Mammary epithelial cell (primary cell): ENCODE results near the gene AMPD1.

Experiments
- EZH2 ChIP-seq: IDR thresholded peaks from 2 replicates; pipeline ENCODE4 v1.6.1; 2012; ENCODE audit warnings: low read length, inconsistent platforms, borderline replicate concordance
- TF ChIP-seq, protein P1 (sequence below), 2 donors: IDR thresholded peaks in 1 of 2; conservative IDR thresholded peaks in 1 of 2; 2 replicates each; pipeline ENCODE4 v1.5.1; 2011 to 2012; ENCODE audit warnings: inconsistent platforms in 2 of 2, low read length in 2 of 2, mild to moderate bottlenecking in 2 of 2, control low read depth in 1 of 2, low read depth in 1 of 2; ENCODE audit not compliant: insufficient read depth in 1 of 2; ENCODE audit errors: extremely low read depth in 1 of 2

DNA sequence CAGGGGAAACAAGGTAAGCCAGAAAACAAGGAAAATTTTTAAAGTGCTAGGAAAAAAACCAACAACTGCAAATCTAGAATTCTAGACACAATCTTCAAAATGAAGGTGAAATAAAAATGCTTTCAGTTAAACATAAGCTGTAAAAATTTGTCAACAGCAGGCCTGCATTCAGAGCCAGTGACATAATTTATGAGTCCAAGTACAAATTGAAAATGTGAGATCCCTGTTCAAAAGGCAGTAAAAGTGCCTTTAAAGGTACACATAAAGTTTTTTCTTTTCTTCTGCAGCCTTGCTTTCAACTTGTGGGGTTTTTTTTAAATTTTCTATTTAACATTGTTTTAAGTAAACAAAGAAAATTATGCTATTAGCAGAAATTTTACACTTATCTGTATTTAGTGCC lies 62.9 kb downstream of the AMPD1 start:
- TF ChIP-seq, protein P1, sequence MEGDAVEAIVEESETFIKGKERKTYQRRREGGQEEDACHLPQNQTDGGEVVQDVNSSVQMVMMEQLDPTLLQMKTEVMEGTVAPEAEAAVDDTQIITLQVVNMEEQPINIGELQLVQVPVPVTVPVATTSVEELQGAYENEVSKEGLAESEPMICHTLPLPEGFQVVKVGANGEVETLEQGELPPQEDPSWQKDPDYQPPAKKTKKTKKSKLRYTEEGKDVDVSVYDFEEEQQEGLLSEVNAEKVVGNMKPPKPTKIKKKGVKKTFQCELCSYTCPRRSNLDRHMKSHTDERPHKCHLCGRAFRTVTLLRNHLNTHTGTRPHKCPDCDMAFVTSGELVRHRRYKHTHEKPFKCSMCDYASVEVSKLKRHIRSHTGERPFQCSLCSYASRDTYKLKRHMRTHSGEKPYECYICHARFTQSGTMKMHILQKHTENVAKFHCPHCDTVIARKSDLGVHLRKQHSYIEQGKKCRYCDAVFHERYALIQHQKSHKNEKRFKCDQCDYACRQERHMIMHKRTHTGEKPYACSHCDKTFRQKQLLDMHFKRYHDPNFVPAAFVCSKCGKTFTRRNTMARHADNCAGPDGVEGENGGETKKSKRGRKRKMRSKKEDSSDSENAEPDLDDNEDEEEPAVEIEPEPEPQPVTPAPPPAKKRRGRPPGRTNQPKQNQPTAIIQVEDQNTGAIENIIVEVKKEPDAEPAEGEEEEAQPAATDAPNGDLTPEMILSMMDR (conservative IDR thresholded peaks at IDR 0.05 in 1 of 2, IDR thresholded peaks at IDR 0.05 in 1 of 2; ENCODE audit: extremely low read depth in 1 of 2, insufficient read depth in 1 of 2, low read depth in 1 of 2, low read length in 2 of 2) = no peak
- TF ChIP-seq EZH2 = no peak
